NCI-H1694 treated with DMSO at 0.1 percent for 48 hours (cell line): ENCODE data around the gene TNP2.

ENCODE experiments used
- DNase-seq: peaks from one replicate; lab custom pipeline; 2025; lab: John Stamatoyannopoulos, UW

The TNP2 gene

DNA sequence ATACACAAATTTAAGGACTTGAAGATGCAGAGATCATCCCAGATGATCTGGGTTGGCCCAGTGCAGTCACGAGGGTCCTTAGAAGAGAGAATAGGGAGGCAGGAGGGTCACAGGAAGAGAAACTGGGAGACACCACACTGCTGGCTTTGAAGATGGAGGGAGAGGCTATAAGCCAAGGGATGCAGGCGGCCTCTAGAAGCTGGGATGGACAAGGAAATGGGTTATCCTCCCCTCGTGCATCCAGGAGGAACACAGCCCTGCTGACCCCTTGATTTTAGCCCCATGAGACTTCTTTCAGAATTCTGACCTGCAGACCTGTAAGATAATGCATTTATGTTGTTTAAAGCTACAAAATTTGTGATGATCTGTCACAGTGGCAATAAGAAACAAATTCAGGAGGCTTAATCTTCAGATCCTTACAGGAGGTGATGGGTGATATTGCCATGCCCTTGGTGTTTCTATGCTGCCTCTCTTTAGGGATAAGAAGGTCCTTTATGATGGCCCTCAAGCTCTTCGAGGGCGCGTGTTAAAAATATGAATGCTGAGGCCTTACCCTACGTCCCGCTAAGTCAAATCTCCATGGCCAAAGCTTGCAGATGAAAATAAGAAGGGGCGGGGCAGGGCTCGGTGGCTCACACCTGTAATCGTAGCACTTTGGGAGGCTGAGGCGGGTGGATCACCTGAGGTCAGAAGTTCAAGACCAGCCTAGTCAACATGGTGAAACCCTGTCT is 8.6 kb upstream of the TNP2 start:
- no peak for DNase-seq

DNA sequence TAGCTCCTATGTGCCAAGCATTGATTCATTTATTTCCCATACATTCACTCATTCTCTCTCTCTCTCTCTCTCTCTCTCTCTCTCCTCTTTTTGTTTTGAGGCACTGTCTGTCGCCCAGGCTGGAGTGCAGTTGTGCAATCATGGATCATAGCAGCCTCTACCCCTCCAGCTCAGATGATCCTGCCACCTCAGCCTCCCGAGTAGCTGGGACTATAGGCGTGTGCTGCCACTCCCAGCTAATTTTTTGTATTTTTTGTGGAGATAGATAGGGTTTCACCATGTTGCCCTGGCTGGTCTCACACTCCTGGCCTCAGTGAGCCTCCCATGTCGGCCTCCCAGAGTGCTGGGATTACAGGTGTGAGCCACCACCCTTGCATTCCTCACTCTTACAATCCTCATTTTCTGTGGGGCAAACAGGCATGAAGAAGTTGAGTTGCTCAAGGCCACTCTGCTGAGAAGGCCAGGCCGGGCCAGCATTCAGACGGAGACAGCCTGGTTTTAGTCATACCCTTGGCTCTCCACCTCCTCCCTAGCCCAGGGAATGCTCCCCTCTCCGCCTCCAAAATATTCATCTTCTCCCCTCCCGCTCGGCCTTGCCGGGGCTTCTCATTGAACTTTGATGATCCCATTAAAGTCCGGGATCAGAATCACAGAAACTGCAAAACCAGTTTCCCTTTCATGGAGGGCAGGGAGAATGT is 7.9 kb upstream of the TNP2 start:
- no peak for DNase-seq

DNA sequence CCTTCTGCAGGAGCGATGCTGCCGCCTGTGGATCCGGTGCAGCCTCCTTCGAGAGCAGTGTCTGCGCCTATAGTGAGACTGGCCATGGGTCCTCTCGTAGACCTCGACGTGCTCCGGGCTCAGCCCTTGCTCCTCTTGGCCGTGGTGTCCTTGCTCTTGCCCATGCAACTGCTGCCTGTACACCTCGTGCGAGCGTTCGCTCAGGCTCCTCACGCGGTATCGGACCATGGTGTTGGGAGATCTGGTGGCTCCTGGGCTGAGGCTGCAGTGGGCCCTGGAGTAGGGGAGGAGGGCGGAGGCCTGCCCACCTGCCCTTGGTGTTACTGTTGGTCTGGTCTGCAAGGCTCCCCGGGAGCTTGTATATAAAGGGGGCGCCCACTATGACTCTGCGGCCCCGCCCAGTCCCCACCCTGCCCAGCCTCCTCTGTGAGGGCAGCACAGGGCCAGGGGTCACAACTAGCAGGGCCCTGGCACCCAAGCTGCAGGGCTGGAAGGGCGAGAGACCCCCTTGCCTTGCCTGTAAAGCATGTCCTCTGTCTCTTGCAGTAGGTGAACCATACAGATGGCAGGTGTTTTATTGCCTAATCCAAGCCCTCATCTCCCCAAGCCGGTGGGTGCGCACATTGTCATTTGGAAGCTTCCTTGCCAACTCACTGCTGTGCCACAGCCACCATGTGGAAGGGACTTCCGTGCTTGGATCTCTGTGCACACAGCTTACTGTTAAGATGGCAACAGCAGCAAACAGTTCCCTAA is 7.2 kb upstream of the TNP2 start, which contains the start of gene PRM2:
TSS of gene PRM2 (minus strand) at position 338 of the 753 bp plus-strand sequence. CDS start at position 228, 110 bp downstream.
- DNase-seq = no peak

DNA sequence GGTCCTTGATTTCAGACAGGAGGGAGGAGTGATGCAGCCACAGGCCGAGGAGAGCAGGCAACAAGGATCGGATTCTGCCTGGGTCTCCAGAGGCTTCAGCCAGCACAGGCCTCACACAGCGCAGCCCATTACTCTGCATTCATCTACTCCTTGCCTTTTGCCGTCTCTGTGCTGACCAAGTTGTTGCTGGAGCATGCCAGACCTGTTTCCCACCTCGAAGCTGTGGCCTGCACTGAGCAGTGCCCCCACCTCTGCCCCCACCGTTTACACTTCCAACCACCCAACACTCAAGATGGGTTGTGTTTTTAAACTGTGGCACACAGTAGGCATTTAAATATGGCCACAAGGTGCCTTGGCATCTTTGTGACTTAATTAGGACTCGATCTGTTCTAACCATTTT is 5.8 kb upstream of the TNP2 start:
- no peak for DNase-seq

DNA sequence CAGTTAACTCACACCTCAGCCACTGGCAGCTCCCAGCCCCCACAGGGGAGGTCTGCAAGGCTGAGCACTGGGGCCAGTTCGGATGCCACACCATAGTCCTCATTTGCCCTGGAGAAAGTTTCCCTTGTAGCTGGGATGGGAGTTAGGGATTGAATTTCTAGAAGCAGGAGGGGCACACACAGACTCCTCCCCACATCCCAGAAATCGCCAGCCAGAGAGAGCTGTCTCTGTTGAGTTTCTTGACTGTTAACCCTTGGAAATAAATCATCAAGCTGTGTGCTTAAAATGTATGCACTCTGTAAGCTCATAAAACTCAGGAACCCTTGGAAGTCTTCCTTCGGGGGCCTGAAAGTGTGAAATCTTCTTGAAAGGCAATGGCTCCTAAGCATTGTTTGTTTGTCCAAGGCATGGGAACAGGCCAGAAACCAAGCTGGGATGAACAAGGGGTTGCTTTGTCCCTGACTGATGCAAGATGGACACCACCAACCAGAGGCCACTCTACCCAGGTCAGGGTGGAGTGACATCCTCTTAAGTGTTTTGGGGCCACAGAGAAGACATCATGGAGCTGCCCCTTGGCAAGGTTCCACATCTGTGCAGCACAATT is 4.7 kb upstream of the TNP2 start:
- DNase-seq = no peak

DNA sequence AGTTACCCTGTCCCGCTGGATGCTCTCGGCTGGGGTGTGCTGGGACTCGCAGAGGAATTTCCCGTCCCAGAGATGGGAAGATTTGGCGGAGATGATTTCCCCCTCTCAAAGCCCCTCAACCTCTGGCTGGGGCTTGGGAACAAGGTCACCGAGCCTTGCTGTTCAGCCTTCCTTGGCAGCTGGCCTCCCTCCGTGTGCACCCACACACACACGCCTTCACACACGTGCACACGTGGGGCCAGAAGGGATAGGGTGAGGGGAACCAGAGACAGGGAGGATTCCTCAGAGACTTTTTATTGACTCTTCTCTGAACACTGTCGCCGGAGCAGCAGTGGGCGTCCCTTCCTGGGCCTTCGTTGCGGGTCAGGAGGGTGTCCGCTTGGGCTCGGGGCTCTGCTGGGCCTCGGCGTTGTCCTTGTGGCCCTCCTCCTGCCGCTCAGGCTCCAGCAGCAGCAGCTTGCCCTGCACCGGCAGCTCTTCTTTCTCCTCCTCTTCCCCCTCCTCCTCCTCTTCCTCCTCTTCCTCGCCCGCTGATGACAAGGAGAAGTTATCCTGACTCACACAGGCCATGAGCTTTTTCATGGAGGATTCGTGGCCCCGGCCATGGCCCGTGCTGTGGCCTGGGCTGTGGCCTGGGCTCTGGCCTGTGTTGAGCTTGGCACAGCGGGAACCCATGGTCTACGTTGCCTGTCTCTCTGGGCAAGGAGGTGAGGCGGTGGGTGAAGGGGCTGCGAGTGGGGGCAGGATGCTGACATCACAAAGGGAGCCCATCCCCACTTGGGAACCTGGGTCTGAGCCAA is 4.0 kb upstream of the TNP2 start, which contains the start of gene PRM3:
TSS of gene PRM3 (minus strand) at position 709 of the 800 bp plus-strand sequence. CDS start at position 675, 34 bp downstream.
- no peak for DNase-seq

DNA sequence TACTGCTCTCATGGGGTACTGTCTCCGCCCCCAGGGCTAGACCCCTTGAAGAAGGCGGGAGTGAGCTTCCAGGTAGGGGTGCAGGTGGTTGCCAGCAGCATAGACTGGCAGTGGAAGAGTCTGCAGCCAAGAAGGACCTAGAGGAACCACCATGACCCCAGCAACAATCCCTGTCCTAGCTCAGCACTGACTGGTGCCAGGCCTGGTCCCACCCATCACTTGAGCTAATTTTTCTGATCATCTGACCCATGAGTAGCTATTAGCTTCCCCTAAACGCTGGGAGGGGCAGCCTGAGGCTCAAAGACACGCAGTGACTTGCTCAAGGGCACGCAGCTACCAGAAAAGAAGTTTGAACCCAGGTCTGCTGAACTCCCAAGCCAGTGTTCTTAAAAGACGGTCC is 3.4 kb upstream of the TNP2 start:
- no peak for DNase-seq

DNA sequence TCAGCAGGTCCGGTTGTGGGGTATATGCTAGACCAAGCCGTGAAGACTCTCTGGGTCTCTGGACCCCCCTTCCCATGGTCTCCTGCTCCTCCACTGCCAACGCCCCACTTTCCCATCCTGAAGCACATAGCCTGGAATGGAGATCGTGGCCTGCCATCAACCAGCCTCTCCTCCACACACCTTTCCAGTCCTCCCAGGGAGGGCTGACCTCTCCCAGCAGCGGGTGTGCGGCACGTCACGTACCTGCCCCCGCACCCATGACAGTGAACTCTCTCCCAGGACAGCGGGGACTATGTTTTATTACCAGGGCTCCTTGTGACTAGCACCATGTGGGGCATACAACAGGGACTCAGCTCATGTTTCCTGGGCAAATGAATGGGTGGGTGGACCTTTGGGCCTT is 2.5 kb upstream of the TNP2 start:
- no peak for DNase-seq

DNA sequence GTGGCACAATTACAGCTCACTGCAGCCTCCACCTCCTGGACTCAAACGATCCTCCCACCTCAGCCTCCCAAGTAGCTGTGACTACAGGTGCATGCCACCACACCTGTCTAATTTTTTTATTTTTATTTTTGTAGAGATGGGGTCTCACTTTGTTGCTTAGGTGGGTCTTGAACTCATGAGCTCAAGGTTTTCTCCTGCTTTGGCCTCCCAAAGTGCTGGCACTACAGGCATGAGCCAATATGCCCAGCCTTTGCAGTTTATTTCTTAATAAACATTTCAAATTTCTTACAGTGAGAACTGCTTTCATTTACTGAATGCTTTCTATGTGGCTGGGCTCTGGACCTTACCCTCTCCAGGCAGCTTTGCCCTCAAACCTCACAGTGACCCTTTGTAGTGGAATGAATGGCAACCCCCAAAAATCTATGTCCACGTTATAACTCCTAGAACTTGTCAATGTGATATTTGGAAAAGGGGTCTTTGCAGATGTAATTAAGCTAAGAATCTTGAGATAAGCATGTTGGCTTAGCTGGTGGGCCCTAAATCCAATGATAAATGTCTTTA is 1.6 kb upstream of the TNP2 start:
- no peak for DNase-seq

DNA sequence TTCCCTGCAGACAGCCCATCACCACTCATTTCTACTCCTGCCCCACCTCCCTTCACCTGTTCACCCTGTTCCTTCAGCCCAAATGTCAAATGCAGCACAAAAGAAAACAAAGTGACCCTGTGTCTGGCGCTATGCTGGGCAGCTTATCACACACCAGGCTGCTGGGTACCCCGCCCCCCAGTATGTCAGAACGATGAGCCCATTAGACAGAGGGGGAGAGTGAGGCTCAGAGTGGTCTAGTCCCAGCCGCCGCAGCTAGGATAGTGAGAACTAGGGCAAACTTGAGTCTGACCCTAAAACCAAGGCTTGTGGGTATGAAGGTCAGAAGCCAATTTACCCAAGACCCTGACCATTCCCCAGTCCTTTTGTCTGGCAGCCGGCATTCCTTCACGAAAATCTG is 4.0 kb downstream of the TNP2 start:
- DNase-seq = no peak

DNA sequence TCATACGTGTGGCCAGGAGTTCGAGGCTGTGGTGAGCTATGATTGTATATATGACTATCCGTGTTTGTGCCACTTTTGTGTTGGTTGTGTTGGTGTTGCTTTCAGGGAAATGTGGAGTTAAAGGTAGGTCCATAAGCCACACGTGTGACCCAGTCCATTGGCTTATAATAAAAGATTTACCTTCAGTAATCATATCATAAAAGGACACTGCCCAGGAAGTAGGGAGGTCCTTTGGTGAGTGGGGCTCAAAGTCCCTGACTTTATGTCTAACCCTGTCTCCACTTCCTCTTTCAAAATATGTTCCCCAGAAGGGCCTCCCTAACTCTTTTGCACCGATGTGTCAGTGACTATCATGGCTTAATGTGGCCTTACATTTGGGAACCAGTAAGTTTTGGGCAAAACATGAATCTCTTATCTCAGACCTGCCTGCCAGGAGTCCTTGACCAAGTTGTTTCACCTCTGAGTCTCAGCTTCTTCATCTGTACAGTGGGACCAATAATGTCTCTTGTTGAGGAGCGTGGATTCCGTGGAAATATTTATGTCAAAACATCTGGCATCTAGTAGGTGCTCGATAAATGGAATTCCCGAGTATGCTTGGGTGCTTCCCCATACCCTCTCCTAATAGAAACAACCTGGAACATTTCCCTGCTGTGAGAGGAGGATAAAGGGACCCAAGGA is 4.8 kb downstream of the TNP2 start:
- no peak for DNase-seq

DNA sequence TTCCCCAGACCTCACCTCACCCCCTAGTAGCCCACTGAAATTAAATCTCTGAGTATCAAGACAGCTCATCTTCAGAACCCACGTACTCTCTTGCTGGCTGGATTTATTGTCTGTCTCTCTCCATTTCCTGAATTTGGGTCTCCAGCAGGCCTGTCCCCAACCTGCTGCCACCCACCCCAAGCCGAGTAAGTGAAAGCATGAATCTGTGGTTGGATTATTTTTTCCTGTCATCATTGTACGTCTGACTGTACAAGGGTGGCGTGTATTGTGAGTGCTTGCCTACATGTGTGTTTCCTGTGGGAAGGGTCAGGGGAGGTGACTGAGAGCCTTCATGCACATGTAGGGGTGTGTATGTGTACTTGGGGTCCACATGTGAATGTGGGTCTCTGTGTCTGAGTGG is 5.4 kb downstream of the TNP2 start:
- no peak for DNase-seq

DNA sequence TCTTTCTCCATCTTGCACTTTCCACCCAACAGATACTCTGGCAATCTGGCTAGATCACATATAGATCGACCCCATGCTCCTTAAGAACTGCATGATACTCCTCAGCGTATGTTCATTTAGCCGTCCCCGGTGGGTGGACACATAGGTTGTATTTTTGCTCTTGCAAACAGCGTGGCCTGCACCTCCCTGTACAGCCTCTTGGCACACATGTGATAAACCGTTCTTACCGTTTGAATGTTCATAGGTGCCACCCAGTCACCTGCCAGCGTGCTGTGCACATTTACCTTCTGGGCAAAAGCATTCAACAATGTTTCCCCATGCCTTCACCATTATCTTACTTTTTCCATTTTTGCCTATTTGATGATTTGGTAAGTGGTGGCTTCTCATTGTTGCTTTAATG is 6.2 kb downstream of the TNP2 start:
- no peak for DNase-seq

DNA sequence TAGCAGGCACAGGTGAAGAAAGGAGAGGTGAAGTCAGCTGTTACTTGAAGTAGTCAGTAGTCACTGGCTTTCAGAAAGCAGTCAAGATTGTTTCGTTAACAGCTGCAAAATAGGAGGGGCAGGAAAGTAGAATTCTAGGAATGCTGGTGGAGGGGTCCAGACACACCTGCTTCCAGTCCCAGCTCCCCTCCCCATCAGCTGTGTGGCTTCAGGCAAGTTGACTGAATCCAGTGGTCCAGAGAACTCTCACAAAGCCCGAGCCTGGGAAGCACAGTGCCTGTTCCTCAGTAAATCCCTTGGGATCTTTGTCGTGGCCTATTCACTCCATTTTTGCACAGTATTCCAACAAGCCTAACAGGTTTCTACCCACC is 8.5 kb downstream of the TNP2 start:
- no peak for DNase-seq

DNA sequence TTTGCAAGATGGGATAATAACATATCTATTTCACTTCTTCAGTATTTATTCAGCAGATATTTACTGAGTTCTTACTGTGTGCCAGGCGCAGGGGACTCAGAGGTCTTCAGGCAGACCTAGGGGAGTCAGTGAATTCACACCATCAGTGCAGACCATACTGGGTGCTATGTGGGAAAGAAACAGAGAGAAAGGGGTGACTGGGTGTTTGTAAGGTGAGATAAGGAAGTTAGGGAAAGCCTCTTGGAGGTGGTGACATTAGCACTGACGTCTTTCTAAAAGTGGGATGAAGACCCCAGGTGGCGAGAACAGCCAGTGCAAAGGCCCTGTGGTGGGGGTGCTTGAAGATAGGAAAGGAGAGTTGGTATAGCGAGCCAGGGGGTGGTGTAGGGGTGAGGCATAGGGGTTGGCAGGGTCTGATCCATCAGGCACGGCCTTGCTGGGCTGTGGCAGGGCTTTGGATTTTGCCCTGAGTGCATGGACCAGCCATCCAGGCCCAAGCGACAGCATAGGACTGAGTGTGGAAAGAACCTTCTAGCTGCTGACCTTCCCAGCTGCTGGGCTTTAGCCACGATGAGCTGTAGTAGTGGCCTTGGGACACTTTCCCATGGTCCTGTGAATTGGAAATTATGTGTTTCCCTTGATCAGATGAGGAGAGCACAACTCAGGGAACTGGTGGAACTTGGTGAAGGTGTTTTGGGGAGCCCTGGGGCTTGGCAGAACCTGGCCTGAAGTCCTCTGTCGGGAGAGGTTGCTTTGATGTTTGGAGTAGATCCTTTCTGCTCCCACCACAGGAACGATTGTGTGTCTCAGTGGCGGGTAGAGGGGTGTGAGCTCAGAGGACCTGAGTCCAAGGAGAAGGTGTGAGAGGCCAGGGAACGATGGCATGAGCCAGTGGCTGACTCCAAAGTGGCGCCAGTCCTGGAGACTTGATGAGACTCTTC is 9.2 kb downstream of the TNP2 start:
- DNase-seq = no peak

DNA sequence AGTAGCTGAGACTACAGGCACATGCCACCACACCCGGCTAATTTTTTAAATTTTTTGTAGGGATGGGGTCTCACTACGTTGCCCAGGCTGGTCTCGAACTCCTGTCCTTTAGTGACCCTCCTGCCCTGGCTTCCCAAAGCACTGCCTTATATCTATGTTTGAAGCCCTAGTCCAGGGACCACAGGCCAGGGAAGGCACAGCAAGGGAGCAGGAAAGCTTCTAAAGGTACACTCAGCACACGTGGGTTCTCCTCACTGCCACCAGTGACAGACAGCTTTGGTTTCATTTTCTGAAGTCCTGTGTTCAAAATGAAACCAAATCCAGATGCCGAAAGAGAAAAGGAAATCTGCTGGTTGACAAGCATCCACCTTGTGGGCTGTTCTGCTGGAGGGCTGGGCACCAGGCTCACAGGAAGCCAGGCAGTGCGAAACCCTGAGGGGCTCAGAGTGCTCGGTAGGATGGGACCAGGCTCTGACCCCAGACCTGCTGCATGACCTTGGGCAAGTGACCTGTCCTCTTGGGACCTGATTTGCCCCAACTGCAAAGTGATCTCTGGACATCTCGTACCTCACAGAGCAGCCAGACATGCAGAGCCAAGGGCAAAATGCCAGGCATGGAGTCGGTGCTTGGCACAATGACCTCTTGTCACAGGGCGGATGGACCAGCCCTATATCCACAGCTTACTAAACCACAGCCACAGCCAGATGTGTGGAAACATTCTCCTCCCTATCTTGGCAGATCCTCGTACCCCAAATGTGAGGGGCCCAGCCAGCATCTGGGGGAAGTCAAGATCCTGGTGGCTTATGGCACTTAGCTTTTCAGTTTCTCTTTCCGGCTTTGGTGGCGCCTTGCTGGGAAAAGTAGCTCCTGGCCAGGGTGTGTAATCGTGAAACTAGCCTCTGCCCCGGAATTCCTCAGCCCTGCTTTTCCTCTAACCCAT is 10.3 kb downstream of the TNP2 start:
- DNase-seq = no peak

DNA sequence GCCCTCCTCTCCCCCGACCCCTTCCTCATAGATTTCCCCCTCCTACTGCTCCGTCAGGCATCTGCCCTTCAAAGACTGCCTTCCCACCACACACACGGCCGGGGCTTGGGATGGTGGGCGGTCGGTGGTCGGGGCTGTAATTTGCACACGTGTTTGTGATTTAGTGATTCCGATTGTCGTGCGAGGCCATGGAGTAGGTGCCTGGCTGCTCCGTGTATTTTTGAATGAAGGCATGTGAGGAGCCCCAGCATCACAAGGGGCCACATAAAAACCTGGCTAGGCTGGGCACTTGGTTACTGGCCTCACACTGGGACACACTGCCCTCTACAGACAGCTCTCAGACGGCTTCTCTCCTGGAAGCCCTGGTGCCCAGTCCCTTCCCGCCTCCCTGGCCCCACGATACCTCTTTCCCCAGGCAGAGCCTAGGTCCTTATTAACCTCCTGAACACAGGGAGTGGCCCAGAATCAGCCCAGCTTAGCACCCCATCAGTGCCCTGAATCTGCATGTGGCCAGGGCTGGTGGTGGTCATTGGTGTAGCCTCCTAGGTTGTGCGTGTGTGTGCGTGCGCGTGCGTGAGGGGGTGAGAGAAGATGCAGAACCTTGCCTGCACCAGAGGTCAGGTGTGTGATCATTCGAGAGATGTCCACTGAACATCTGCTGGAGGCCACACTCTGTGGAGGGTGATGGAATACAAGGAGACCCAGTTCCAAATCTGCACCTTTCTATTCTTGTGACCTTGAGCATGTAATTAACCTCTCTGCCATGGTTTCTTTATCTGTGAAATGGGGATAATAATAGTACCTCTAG is 11.8 kb downstream of the TNP2 start:
- DNase-seq = peak; percentile 58
